Right lobe of liver (tissue), 4 donors: ENCODE results near the gene ATP7B.

Source experiments
- CTCF ChIP-seq, 4 donors: fragments of 200-600 bp in 3 of 4; fragments of 450-650 bp in 1 of 4; IDR thresholded peaks; one replicate each; pipeline versions ENCODE4 v1.5.1 to v1.8.0; 2016 to 2022; ENCODE audit warnings: antibody characterized with exemption in 4 of 4, mild to moderate bottlenecking in 2 of 4
- POLR2A ChIP-seq: fragments of 450-650 bp; IDR thresholded peaks from one replicate; pipeline ENCODE4 v1.6.1; 2017; ENCODE audit warnings: antibody characterized with exemption, mild to moderate bottlenecking
- donor health status: DM: no; HTN: no; CAD: no.
- donor health status: DM: no; HTN: no; CAD: no.
- donor health status: DM: no; HTN: yes; CAD: no.

GRCh38 chr13:51920267-51920666 lies 91.0 kb downstream of the ATP7B start:
- TF ChIP-seq POLR2A: no peak
- TF ChIP-seq CTCF (IDR thresholded peaks at IDR 0.05): no peak
